ENCODE results near the gene THSD7A.

GRCh38 chr7:11775401-11775800, 56.6 kb downstream of the THSD7A start:
- TF ChIP-seq, protein P1, sequence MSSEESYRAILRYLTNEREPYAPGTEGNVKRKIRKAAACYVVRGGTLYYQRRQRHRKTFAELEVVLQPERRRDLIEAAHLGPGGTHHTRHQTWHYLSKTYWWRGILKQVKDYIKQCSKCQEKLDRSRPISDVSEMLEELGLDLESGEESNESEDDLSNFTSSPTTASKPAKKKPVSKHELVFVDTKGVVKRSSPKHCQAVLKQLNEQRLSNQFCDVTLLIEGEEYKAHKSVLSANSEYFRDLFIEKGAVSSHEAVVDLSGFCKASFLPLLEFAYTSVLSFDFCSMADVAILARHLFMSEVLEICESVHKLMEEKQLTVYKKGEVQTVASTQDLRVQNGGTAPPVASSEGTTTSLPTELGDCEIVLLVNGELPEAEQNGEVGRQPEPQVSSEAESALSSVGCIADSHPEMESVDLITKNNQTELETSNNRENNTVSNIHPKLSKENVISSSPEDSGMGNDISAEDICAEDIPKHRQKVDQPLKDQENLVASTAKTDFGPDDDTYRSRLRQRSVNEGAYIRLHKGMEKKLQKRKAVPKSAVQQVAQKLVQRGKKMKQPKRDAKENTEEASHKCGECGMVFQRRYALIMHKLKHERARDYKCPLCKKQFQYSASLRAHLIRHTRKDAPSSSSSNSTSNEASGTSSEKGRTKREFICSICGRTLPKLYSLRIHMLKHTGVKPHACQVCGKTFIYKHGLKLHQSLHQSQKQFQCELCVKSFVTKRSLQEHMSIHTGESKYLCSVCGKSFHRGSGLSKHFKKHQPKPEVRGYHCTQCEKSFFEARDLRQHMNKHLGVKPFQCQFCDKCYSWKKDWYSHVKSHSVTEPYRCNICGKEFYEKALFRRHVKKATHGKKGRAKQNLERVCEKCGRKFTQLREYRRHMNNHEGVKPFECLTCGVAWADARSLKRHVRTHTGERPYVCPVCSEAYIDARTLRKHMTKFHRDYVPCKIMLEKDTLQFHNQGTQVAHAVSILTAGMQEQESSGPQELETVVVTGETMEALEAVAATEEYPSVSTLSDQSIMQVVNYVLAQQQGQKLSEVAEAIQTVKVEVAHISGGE (CRISPR knock-in tag; IDR thresholded peaks at IDR 0.05) = no peak
- TF ChIP-seq ZSCAN29 (IDR thresholded peaks at IDR 0.05) (no peak), ELK1 (IDR thresholded peaks at IDR 0.05; ENCODE audit: low read depth, low read length) (no peak), RCOR1 (conservative IDR thresholded peaks at IDR 0.05; ENCODE audit: low read depth, low read length) (no peak), MEF2A (IDR thresholded peaks at IDR 0.05; ENCODE audit: insufficient read depth, low read depth, low read length) (no peak), CHD2 (IDR thresholded peaks at IDR 0.05; ENCODE audit: borderline replicate concordance, low read depth, low read length) (no peak), PAX5 (IDR thresholded peaks at IDR 0.05; ENCODE audit: borderline replicate concordance, low read depth, low read length) (no peak), NR2C1 (IDR thresholded peaks at IDR 0.05) (no peak)
- TF ChIP-seq, protein P2, sequence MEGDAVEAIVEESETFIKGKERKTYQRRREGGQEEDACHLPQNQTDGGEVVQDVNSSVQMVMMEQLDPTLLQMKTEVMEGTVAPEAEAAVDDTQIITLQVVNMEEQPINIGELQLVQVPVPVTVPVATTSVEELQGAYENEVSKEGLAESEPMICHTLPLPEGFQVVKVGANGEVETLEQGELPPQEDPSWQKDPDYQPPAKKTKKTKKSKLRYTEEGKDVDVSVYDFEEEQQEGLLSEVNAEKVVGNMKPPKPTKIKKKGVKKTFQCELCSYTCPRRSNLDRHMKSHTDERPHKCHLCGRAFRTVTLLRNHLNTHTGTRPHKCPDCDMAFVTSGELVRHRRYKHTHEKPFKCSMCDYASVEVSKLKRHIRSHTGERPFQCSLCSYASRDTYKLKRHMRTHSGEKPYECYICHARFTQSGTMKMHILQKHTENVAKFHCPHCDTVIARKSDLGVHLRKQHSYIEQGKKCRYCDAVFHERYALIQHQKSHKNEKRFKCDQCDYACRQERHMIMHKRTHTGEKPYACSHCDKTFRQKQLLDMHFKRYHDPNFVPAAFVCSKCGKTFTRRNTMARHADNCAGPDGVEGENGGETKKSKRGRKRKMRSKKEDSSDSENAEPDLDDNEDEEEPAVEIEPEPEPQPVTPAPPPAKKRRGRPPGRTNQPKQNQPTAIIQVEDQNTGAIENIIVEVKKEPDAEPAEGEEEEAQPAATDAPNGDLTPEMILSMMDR (IDR thresholded peaks at IDR 0.05 in 2 of 3, conservative IDR thresholded peaks at IDR 0.05 in 1 of 3; ENCODE audit: control insufficient read depth in 2 of 3, extremely low read depth in 1 of 3, insufficient read depth in 1 of 3, low read depth in 3 of 3, low read length in 3 of 3) = no peak
- TF ChIP-seq, protein P3, sequence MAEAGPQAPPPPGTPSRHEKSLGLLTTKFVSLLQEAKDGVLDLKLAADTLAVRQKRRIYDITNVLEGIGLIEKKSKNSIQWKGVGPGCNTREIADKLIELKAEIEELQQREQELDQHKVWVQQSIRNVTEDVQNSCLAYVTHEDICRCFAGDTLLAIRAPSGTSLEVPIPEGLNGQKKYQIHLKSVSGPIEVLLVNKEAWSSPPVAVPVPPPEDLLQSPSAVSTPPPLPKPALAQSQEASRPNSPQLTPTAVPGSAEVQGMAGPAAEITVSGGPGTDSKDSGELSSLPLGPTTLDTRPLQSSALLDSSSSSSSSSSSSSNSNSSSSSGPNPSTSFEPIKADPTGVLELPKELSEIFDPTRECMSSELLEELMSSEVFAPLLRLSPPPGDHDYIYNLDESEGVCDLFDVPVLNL (IDR thresholded peaks at IDR 0.05; ENCODE audit: low read depth, low read length) = no peak
